Heart left ventricle (tissue), 13 donors: ENCODE results near the gene LAMC1.

Experiments used
- CTCF ChIP-seq, 12 donors: fragments of 200-600 bp; sonication (generic) in 4 of 12; IDR thresholded peaks; one replicate each; pipeline versions ENCODE4 v1.5.0 to v1.8.0; 2018 to 2022; ENCODE audit warnings: antibody characterized with exemption in 12 of 12, mild to moderate bottlenecking in 5 of 12
- POLR2A ChIP-seq, 2 donors: fragments of 450-650 bp; IDR thresholded peaks; one replicate each; pipeline ENCODE4 v1.6.1; 2017; ENCODE audit warnings: antibody characterized with exemption in 2 of 2, mild to moderate bottlenecking in 2 of 2, moderate library complexity in 2 of 2
- donor health status: ischemic (EF 13 %, LVEDD 7.1; RV severe dilation, severe dysfunction).
- donor health status: DM: no; HTN: yes; CAD: no.
- donor health status: DM: no; HTN: no; CAD: no.
- donor health status: ischemic (EF 25% LVEDD 6.9; RV normal size, moderate dysfunction).
- donor health status: ischemic (EF 25% LVEDD 5.7; RV mildly dilated, moderate dysfunction).
- donor health status: ischemic (EF 35%, LVEDD 5.7; RV mildly dilated, moderate dysfunction).
- donor health status: nonischemic (EF 11% LVEDD 7.7; RV severe dilation, severe dysfunction).
- donor health status: DM: yes; HTN: yes; CAD: no.
- donor health status: PGD.
- donor health status: ischemic (EF 29% LVEDD 5.4; RV normal size, mild dysfunction).
- donor health status: nonischemic (EF 23%, LVEDD 6.1; RV moderate dilation, normal function).

DNA sequence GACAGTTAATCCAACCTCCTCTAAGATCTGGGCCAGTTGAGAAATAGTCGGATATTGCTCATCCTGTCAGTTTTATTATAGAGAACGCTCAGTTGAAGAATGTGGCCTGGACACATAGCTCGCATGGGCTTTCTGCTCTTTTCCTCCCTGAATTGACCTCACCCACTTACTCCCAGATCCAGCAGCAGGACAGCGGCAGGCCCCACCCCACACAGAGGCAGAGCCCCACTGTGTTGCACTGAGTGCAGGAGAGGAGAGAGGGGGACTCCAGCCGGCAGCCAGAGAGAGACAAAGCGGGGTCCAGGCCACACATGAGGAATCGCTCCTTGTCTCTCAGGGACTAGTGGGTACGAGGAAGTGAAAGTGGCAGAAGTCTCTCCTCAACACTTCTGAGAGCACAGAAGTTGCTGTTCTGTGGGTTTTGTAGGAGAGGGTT is 78.6 kb downstream of the LAMC1 start:
- TF ChIP-seq CTCF (IDR thresholded peaks at IDR 0.05): no peak
- no peak for TF ChIP-seq POLR2A (IDR thresholded peaks at IDR 0.05)
